ENCODE data around the gene RNF167. TPM values are rescaled to one million over a fixed set of nuclear protein-coding genes. Genes with fewer than 3 reads are reported as not detected.

Gene RNF167
- total and polyA plus RNA-seq, 2 of the 8 experiments (the other 6 are each of a cell fraction or from before 2014, with no cell fraction given): 140 to 281 TPM

DNA sequence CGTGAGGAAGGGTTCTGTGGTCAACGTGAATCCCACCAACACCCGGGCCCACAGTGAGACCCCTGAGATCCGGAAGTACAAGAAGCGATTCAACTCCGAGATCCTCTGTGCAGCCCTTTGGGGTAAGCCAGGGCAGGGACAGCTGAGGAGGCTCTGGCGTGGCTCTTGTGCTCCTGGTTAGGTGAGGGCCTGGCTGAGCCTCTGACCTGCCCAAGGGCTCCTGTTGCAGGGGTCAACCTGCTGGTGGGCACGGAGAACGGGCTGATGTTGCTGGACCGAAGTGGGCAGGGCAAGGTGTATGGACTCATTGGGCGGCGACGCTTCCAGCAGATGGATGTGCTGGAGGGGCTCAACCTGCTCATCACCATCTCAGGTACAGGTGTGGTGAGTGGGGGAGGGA, 44.9 kb upstream of the RNF167 start (continued):
- TF ChIP-seq PHF8 (conservative IDR thresholded peaks at IDR 0.05; ENCODE audit: low read depth, low read length) (no peak), GTF2F1 (IDR thresholded peaks at IDR 0.05; ENCODE audit: borderline replicate concordance, low read depth, low read length) (no peak), BRCA1 (IDR thresholded peaks at IDR 0.05; ENCODE audit: low read depth, low read length) (no peak)
